ENCODE measurements around the gene RBPJL.

The RBPJL gene

DNA sequence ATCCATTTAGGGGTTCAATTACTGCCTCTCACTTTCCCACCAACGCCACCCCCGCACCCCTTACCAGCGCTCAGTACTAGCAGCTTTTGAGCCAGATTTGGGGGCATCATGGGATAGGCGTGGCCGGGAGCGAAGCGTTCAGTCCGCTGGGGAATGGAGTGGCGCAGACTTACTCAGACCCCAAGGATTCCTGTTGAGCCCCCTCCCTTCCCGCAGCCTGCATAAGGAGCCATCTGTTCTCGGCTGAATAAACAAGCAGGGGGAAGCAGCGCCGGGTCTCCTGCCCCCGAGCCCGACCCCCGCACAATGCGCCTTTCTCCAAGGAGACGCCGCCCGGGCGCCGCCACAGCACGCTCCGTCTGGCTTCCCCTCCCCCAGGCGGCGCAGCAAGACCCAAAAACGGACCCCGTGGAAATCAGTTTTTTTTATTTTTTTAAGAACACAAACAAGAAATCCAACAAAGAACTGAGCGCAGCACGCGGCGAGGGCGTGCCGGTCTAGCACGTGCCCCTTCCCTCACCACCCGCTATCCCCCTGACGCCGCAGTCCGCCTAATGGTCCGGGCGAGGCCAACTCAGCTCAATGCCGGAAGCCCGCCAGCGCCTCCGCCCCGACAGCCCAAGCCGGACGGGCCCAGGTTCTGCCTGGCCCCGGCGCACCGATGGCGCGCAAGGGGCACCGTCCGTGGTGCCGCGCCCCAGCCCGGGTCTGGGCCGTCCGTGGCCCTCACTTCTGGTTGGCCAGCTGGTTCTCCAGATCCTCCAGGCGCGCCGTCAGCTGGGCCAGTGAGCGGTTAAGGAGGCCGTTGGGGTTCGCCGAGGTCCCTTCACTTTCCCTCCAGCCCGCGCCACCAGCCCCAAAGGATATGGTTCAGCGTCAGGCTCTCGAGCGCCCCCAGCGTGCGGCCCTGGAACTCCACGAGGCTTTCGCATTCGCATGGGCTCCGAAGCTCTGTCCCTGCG lies 13.3 kb upstream of the RBPJL start:
- no peak for DNase-seq

DNA sequence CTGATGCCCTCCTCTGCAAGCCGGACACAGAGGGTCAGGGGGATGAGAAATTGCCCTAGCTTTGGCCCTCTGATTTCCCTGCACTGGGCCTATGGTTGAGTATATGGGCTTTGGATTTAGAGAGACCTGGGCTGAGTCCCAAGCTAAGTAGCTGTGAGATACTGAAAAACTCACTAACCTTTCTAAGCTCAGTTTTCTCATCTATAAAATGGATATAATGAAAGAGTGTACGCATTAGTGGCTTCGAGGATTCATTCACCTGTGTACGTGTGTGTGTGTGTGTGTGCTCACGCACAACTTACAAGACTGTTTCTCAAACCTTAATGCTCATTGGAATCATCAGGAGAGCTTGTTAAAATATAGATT lies 12.7 kb upstream of the RBPJL start:
- no peak for DNase-seq

DNA sequence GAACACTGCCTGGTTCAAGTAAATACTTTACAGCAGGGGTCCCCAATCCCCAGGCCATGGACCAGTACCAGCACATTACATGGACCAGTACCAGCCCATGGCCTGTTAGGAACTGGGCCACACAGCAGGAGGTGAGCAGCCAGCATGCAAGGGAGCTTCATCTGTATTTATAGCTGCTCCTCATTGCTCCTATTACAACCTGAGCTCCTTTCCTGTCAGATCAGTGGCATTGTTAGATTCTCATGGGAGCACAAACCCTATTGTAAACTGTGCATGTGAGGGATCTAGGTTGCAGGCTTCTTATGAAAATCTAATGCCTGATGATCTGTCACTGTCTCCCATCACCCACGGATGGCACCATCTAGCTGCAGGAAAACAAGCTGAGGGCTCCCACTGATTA lies 12.0 kb upstream of the RBPJL start:
- no peak for DNase-seq

DNA sequence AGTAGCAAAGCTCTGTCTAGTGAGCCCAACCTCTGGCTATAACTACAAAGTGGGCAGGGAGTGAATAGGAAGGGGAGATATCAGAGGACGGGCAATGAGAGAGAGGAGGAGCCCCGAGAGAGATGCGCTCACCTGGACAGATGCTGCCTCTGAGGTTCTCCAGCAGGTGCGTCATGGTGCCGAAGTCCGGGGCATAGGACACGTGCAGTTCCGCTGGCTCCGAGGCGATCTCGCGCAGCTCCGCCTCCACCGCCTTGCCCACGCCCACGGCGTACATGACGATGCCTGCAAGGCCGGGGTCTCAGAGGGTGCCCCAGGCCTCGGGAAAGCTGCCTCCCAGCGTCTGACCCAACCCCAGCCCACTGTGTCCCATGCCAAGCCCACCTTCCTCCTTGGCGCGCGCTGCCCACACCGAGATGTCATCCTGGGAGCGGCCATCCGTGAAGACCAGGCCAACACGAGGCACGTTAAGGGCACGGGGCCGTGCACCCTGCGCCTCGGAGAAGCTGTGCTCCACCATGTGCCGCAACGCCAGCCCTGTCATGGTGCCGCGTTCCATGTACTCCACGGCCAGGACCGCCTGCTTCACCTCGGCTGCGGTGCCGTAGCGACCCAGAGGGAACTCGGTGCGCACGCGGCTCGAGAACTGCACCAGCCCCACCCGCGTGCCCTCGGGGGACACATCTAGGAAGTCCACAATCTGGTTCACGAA lies 8.7 kb upstream of the RBPJL start:
- no peak for DNase-seq

DNA sequence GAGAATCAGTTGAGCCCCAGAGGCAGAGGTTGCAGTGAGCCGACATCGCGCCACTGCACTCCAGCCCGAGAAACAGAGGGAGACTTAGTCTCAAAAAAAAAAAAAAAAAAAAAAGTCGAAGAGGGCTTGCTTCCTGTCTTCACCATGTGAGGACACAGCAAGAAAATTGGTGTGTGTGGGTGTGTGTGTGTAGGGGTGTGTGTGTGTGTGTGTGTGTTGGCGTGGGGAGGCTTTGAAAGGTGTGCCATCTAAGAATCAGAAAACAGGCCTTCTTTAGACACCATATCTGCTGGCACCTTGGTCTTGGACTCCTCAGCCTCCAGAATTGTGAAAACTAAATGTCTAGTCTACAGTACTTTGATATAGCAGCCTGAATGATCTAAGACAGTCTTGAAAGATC lies 6.9 kb upstream of the RBPJL start:
- DNase-seq = no peak

DNA sequence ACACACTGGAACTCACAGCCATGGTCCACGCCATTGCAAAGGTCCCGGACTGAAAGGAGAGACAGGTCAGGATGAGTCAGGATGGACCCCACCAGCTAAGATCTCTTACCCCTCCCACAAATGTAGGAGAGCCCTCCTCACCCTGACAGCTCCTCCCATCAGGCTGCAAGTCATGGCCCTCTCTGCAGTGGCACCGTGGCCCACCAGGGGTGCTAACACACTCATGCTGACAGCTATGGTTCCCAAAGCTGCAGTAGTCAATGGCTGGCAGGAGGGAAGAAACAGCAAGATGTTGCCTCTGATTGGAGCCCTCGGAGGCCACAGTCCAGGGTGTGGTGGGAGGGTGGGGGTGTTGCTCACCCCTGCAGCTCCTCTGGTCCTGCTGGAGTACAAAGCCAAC lies 5.7 kb upstream of the RBPJL start:
- no peak for DNase-seq

DNA sequence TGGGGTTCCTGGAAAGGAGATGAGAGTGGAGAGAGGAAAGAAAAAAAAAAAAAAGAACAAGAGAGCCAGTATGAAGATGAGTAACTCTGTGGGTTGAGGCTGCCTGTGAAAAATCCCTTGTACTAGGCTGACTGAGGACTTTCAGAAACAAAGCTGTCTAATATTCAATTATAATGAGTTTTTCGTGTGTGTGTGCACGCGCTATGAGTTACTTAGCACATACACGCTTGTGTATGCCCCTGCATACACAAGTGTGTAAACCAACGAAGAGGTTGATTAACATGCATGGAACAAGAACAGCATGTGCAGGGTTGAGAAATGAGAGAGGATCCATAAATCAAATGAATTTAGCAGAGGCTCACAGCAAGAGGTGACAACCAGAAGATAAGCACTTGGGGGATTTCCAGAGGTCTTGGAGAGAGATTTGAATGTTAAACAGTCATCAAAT lies 4.8 kb upstream of the RBPJL start:
- DNase-seq = no peak

DNA sequence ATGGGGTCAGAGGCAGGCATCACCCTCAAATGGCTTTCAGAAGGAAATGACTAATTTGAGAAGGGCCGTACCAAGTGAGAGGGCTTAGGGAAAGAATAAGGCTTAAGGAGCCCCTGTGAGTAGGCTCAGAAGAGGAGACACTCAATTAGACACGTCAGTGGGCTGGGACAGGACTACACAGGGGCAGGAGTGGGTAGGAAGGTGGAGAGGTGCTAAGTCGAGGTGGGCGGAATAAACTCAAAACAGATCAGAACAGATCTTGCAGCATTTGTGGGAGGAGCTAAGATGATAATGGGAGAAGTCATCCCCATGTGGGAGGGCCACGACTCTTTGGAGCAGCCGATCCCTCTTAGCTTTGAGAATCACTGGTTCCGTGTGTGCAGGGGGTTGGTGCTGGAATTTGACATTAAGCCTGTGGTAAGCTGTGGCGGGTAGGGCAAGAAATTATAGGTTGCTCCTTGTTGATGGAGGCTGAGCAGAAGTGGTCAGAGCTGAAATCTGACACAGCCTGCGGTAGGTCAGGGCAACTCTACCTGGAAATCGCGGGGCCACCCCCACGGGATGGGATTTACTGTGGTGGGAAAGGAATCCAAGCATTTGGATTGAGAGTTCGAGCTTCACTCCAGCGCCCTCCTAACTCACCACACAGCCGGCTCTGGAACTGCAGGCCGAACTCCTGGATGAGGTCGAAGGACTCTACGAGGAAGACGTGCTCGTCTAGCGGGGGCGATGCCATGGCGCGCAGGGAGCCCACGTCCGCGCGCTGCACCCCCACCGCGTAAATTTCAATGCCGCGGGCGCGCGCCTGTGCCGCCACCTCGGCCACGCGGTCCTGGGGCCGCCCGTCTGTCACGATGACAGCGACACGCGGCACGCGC lies 2.8 kb upstream of the RBPJL start:
- no peak for DNase-seq

DNA sequence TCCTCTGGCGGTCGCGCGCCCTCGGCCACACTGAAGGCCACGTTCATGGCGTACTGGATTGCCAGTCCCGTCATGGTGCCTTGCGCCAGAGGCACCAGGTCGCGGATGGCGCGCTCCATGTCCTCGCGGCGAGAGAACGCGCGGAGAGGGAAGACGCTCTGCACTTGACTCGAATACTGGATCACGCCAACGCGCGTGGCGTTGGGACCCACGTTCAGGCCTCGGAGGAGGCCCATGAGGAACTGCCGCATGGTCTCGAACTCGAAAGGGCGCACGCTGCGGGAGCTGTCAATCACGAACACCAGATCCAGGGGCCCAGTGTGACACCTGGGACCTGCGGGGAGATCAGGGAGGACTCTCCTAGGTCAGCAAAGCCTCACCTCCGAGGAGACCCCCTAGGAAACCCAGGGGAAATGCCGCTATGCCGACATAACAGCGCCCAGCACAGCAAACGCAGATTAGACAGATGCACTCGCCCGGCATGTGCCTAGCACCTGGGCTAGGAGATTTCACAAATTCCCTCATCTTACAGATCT lies 2.1 kb upstream of the RBPJL start:
- no peak for DNase-seq

DNA sequence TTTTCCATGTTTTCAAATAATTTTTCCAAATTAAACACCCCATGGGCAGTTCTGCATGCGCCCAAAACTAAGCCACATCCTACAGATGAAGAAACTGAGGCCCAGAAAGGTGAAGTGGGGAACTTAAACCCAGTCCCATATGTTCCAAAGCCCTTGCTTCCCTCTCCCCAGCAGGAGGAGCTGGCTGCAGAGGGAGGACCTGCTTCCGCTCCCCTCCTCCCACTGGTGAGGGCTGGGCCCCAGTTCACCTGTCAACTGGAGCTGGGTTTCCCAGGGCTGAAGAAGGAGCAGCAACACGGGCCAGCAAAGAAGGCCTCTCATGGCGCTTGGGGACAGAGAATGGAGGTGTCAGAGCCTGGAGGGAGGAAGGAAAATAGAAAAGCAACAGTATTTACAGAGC lies 1.4 kb upstream of the RBPJL start:
- DNase-seq = no peak

DNA sequence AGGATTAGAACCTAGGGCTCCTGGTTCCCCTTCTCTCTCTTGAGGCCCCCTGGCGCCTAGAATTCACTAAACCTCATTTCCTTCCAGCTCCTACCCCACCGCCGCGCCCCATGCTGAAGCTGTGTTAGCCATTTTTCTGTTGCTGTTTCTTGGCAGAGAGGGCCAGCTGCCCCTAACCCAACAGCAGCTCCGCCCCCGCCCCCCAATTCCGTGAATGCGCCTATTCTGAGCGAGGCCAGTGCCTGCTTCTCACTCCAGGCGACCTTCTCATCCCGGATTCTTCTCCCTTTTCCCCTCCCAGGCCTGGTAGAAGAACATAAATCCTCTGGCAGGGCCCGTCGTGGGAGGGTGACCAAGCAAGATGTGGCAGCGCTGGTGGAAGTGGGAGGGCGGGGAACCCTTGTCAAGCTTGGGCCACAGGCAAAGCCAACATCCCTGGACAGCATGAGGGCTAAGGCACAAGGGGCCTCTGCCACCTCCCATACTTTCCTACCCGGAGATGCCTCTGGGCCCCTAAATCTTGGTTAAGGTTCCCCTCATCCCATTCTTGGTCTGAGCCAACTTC lies 518 bp downstream of the RBPJL start:
- DNase-seq = no peak

DNA sequence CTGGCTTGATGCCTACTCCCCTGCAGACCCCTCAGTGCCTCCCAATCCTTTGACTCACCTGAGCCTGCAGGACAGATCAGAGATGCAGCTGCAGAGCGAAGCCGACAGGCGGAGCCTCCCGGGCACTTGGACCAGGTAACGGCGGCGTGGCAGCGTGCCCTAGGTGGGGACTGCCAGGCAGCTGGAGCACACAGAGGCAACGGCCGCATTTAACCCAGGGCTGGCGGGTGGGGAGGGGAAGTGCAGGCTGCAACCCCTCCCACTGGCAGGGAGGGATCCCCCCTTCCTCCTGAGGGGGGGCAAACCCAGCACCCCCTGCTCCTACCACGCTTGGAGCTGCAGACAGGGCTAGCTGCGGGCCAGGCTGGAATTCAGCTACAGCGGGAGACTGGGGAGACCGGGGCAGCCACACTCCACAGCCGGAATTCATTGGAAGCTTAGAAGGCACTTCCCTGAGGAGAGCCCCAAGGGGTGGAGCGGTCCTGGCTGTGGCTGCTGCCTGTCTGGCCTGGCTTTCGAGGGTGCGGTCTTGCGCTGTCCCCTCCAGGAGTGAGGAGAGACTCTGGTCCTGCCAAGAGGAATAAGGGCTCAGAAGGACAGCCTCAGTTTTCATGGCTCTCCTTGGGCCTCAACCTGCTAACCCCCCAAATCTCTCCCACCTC lies 1.6 kb downstream of the RBPJL start, which contains the start of gene MATN4:
Gene MATN4, minus strand, starts transcription at position 183 of the 662 bp plus-strand sequence. CDS start 2,717 bp downstream, outside the sequence.
- no peak for DNase-seq

DNA sequence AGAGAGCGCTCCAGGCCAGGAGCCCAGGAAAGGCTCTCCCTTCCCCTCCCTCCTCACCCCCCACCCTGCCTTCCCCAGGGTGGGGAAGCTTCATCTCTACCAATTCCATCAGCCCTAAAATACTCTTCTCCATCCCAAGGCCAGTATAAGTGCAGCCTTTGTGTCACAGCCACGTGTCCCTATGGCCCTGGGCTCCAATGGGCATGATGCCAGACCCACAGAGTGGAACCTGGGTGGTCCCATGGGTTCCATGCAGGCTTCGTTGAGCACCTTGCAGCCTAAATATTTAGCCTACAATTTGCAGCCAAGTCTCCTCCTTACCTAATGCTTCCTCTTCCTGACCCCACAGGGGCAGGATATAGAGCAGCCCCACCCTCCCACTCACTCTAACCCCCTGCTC lies 2.4 kb downstream of the RBPJL start:
- DNase-seq = no peak

DNA sequence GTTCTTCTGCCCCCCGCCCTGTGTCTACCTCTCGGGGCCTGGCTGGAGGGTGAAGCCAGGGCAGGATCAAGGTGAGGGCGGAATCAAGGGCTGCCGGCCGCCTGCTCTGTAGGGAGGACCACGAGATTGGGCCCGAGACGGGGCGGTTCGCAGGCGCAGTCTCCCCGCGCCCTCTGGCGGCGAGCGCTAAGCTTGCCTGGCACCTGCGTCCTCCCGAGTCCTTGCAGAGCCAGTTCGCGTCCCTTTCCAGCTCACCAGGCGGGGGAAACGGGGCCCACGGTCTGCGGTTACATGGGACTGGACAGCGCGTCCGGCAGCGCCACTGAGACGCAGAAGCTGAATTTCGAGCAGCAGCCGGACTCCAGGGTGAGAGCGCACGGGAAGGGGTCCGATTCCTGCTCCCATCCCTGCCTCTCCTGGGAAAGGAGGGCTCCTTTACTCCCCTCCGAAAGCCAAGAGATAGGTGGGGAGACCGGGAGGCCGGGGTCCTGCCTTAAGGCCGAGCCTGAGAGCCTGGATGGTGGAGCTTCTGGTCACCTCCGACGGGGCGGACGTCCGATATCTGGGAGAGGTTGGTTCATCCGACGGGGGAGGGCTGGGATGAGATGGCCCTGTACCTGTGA lies 5.1 kb downstream of the RBPJL start:
- DNase-seq = no peak

DNA sequence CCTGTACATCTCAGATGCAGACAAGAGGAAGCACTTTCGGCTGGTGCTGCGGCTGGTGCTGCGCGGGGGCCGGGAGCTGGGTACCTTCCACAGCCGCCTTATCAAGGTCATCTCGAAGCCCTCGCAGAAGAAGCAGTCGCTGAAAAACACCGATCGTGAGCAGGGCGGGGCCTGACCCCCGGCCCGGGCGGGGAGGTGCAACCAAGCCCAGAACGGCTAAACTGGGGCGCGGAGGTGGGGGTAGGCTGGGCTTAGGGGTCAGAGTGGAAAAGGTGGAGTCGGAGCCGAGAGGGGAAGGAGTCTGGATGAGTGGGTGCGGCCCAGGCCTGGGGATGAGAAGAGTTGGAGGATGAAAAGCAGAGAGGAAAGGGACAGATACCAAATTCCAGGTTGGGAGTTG lies 5.6 kb downstream of the RBPJL start:
- no peak for DNase-seq

DNA sequence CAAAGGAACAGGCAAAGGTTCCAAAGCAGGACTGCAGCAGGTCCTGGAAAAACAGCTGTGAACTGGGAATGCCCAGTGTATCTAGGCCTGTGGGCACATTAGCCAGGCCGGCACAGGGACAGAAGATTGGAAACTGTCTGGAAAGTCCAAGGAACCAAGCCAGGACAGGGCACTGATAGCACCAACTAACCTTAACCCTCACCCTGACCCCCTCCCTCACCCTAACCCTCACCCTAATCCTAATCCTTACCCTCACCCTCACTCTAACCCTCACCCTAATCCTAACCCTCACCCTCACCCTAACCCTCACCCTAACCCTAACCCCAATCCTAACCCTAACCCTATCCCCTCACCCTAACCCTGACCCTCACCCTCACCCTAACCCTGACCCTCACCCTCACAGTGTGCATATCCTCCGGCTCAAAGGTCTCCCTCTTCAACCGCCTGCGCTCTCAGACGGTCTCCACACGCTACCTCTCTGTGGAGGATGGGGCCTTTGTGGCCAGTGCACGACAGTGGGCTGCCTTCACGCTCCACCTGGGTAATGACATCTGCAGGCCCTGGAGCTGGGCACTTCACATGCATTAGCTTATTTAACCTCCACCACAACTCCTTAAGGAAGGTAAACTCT lies 6.5 kb downstream of the RBPJL start:
- no peak for DNase-seq

DNA sequence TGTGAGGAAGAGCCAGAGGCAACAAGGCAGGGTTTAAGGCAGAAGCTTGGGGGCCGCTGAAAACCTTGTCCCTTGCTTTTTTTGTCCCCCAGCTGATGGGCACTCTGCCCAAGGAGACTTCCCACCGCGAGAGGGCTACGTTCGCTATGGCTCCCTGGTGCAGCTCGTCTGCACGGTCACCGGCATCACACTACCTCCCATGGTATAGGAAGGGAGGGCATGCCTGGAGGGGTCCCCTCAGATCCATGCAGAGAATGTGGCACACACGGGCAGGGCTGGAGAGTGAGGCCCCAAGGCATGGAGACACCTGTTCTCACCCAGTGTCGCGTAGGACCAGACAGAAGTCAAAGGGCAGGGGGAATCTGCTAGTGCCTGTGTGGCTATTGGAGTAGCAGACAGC lies 7.3 kb downstream of the RBPJL start:
- no peak for DNase-seq

DNA sequence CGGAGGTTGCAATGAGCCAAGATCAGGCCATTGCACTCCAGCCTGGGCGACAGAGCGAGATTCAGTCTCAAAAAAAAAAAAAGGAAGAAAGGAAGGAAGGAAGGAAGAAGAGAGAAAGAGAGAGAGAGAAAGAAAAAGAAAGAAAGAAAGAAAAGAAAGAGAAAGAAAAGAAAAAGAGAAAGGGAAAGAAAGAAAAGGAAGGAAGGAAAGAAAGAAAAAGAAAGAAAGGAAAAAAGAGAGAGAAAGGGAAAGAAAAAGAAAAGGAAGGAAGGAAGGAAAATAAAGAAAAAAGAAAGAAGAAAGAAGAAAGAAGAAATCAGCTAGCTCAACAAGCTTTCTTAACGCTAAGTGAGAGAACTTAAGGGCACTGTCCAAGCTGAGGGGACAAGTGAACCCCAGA lies 9.0 kb downstream of the RBPJL start:
- DNase-seq = no peak

DNA sequence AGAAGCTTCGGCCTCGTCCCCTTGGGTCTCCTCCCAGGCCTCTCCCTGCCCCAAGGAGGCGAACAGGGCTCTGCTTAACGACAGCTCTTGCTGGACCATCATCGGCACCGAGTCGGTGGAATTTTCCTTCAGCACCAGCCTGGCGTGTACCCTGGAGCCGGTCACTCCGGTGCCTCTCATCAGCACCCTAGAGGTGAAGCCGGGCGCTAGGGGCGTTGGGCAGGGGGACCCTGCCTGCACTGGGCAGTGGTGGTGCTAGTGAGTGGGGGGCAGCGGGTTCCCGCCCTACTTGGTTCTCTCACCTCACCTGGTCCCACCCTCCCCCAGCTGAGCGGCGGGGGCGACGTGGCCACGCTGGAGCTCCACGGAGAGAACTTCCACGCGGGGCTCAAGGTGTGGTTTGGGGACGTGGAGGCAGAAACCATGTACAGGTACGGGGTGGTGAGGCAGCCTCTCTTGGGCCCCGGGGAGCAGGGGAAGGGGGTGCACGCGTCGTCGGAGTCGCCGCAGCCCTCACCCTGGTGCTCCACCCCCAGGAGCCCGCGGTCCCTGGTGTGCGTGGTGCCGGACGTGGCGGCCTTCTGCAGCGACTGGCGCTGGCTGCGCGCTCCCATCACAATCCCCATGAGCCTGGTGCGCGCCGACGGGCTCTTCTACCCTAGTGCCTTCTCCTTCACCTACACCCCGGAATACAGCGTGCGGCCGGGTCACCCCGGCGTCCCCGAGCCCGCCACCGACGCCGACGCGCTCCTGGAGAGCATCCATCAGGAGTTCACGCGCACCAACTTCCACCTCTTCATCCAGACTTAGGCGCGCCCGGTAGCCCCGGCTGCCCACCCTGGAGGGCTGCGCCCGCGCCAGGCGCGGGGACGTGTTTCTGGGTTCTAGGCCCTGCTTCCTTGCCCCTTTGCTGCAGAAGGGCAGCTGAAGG lies 9.8 kb downstream of the RBPJL start:
- DNase-seq = no peak

DNA sequence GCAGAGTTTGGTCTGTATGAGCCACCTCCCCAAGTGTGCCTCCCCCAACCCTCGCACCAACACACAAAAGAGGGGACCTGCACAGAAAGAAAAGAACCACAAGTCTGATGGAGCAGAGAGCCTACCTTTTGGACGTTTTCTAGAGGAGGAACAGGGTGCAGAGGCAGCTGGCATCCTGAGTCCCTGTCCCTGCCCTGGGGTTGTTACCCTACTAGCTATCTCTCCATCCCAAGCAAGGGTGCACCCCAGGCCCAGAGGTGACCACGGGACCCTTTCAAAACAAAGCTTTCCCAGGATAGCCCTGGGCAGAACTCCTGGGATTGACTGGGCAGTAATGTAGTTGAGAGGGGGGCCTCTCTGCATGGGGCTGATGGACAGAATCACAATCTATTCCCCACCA lies 11.2 kb downstream of the RBPJL start:
- DNase-seq = no peak

Measured in NCI-H187 treated with DMSO at 0.1 percent for 48 hours (cell line).